MM.1S (cell line): ENCODE results near the gene TFDP2.

Experiments used
- DNase-seq: peaks from one replicate; pipeline ENCODE4 v3.0.0-alpha.2; 2015
- H2AFZ ChIP-seq: fragments of 300-600 bp; sonication (generic); 2 replicates; pipeline ENCODE4 v1.6.0; 2016; ENCODE audit warnings: antibody characterized with exemption, low read length
- H3F3A ChIP-seq: fragments of 300-600 bp; sonication (generic); 2 replicates; pipeline ENCODE4 v1.6.1; 2016; ENCODE audit warnings: mild to moderate bottlenecking, antibody characterized with exemption, low read length, moderate library complexity, mixed read lengths; ENCODE audit not compliant: insufficient read depth
- H3K27ac ChIP-seq: fragments of 300-600 bp; sonication (generic); 2 replicates; pipeline ENCODE4 v1.5.1; 2016; ENCODE audit warnings: mild to moderate bottlenecking, low read length
- H3K27me3 ChIP-seq: fragments of 300-600 bp; sonication (generic); replicated peaks from 2 replicates; pipeline ENCODE4 v1.6.0; 2016; ENCODE audit warnings: low read length; ENCODE audit not compliant: insufficient read depth
- H3K36me3 ChIP-seq: fragments of 300-600 bp; sonication (generic); replicated peaks from 2 replicates; pipeline ENCODE4 v1.6.1; 2016; ENCODE audit warnings: mild to moderate bottlenecking, low read length, mixed read lengths; ENCODE audit not compliant: insufficient read depth
- H3K4me1 ChIP-seq: fragments of 300-600 bp; sonication (generic); 2 replicates; pipeline ENCODE4 v1.6.1; 2016; ENCODE audit warnings: low read length, mixed read lengths
- H3K4me2 ChIP-seq: fragments of 300-600 bp; sonication (generic); 2 replicates; pipeline ENCODE4 v1.6.0; 2016; ENCODE audit warnings: low read depth, low read length
- H3K4me3 ChIP-seq: fragments of 300-600 bp; sonication (generic); 2 replicates; pipeline ENCODE4 v1.5.1; 2016; ENCODE audit warnings: low read length, mixed read lengths
- H3K79me2 ChIP-seq: fragments of 300-600 bp; sonication (generic); 2 replicates; pipeline ENCODE4 v1.6.1; 2016; ENCODE audit warnings: mixed run types, low read length, mixed read lengths
- H3K9ac ChIP-seq: fragments of 300-600 bp; sonication (generic); 2 replicates; pipeline ENCODE4 v1.6.1; 2016; ENCODE audit warnings: low read length, mixed read lengths
- H3K9me2 ChIP-seq: fragments of 300-600 bp; sonication (generic); replicated peaks from 2 replicates; pipeline ENCODE4 v1.6.1; 2016; ENCODE audit warnings: mild to moderate bottlenecking, low read length, mixed read lengths; ENCODE audit not compliant: insufficient read depth
- H3K9me3 ChIP-seq: fragments of 300-600 bp; sonication (generic); replicated peaks from 2 replicates; pipeline ENCODE4 v1.6.1; 2016; ENCODE audit warnings: mild to moderate bottlenecking, low read length, mixed read lengths; ENCODE audit not compliant: insufficient read depth
- H4K20me1 ChIP-seq: fragments of 300-600 bp; sonication (generic); 2 replicates; pipeline ENCODE4 v1.6.1; 2016; ENCODE audit warnings: mild to moderate bottlenecking, low read length, moderate library complexity, mixed read lengths; ENCODE audit not compliant: insufficient read depth
- EZH2 ChIP-seq: fragments of 300-600 bp; sonication (generic); optimal IDR thresholded peaks from 2 replicates; pipeline ENCODE3; 2017; ENCODE audit warnings: low read depth, mild to moderate bottlenecking, antibody characterized with exemption, low read length, mixed read lengths
- EZH2phosphoT487 ChIP-seq: fragments of 300-600 bp; sonication (generic); IDR thresholded peaks from 2 replicates; pipeline ENCODE4 v1.6.1; 2018; ENCODE audit warnings: antibody characterized with exemption, low read length
- TF ChIP-seq, protein P1 (sequence below): fragments of 300-600 bp; sonication (generic); IDR thresholded peaks from 2 replicates; pipeline ENCODE4 v1.5.1; 2016; ENCODE audit warnings: antibody characterized with exemption, low read length, mixed read lengths

The TFDP2 gene

GRCh38 chr3:141969711-141970110 is 179.6 kb downstream of the TFDP2 start:
- Histone ChIP-seq H3K9ac (no peak overlapping the region), H3K9me3 (no peaks in the 10 kb centered on the region), H2AFZ (no peak overlapping the region), H3K4me2 (no peak overlapping the region), H3K9me2 (no peaks in the 10 kb centered on the region), H3F3A (no peaks in the 10 kb centered on the region), H3K27ac (no peak overlapping the region), H3K27me3 (no peaks in the 10 kb centered on the region), H3K79me2 (no peaks in the 10 kb centered on the region), H3K4me1 (no peaks in the 10 kb centered on the region), H4K20me1 (no peaks in the 10 kb centered on the region), H3K4me3 (no peak overlapping the region), H3K36me3 (no peaks in the 10 kb centered on the region)
- DNase-seq, result no peak
- TF ChIP-seq EZH2phosphoT487 (no peak), EZH2 (no peak)
- TF ChIP-seq, protein P1, sequence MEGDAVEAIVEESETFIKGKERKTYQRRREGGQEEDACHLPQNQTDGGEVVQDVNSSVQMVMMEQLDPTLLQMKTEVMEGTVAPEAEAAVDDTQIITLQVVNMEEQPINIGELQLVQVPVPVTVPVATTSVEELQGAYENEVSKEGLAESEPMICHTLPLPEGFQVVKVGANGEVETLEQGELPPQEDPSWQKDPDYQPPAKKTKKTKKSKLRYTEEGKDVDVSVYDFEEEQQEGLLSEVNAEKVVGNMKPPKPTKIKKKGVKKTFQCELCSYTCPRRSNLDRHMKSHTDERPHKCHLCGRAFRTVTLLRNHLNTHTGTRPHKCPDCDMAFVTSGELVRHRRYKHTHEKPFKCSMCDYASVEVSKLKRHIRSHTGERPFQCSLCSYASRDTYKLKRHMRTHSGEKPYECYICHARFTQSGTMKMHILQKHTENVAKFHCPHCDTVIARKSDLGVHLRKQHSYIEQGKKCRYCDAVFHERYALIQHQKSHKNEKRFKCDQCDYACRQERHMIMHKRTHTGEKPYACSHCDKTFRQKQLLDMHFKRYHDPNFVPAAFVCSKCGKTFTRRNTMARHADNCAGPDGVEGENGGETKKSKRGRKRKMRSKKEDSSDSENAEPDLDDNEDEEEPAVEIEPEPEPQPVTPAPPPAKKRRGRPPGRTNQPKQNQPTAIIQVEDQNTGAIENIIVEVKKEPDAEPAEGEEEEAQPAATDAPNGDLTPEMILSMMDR, result no peak

GRCh38 chr3:141965471-141965870 is 183.9 kb downstream of the TFDP2 start:
- Histone ChIP-seq H2AFZ (no peak overlapping the region), H3F3A (no peaks in the 10 kb centered on the region), H3K36me3 (no peaks in the 10 kb centered on the region), H3K9ac (no peak overlapping the region), H3K27ac (no peak overlapping the region), H3K9me2 (no peaks in the 10 kb centered on the region), H3K4me1 (no peaks in the 10 kb centered on the region), H3K4me2 (no peak overlapping the region), H3K9me3 (no peaks in the 10 kb centered on the region), H3K79me2 (no peaks in the 10 kb centered on the region), H3K4me3 (no peak overlapping the region), H3K27me3 (no peaks in the 10 kb centered on the region), H4K20me1 (no peaks in the 10 kb centered on the region)
- no peak for DNase-seq
- TF ChIP-seq EZH2phosphoT487, result no peak
- TF ChIP-seq, protein P1, result no peak
- TF ChIP-seq EZH2, result no peak

DNA sequence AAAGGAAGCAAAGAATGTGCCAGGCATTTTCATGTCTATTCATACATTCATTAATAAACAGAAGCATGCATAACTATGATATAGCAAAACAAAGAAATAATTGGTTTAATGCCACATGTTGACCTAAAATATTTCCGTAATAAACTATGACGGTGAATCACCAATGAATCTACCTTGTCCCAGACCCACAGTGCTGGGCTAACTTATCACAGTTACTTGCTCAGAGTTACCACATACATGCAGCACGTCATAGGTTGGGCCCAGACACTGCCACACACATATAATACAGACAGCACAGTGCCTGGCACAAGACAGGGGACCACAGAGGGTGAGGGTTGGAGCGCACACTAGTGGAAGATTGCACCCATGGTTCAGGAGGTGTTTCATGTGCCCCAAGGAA is 186.0 kb downstream of the TFDP2 start:
- no peaks in the 10 kb centered on the region for H3K36me3 ChIP-seq
- DNase-seq, result no peak
- no peak overlapping the region for H2AFZ ChIP-seq
- H3F3A ChIP-seq, result no peaks in the 10 kb centered on the region
- no peaks in the 10 kb centered on the region for H3K4me1 ChIP-seq
- no peak overlapping the region for H3K9ac ChIP-seq
- no peaks in the 10 kb centered on the region for H3K9me3 ChIP-seq
- no peak overlapping the region for H3K27ac ChIP-seq
- no peak overlapping the region for H3K4me3 ChIP-seq
- no peaks in the 10 kb centered on the region for H3K79me2 ChIP-seq
- no peaks in the 10 kb centered on the region for H3K27me3 ChIP-seq
- H3K4me2 ChIP-seq, result no peak overlapping the region
- H3K9me2 ChIP-seq, result no peaks in the 10 kb centered on the region
- no peak for TF ChIP-seq EZH2phosphoT487
- TF ChIP-seq EZH2, result no peak
- TF ChIP-seq, protein P1, result no peak
- H4K20me1 ChIP-seq, result no peaks in the 10 kb centered on the region
